NCI-H526 (cell line): ENCODE data around the gene SUSD1.
"Not testable (repeated sequence)": the region's sequence is repeated elsewhere in the genome, so short reads cannot be mapped to it uniquely, and the experiment has no call there.

ENCODE experiments used
- DNase-seq, 2 experiments: peaks; one replicate each; lab custom pipeline; 2025; lab: John Stamatoyannopoulos, UW

Gene SUSD1

GRCh38 chr9:112094948-112095681 is 80.0 kb downstream of the SUSD1 start:
- no peak for DNase-seq

- no peak for DNase-seq
These were observed 80.9 kb downstream of the SUSD1 start for GRCh38 chr9:112094241-112094640.

GRCh38 chr9:112093870-112094216 is 81.3 kb downstream of the SUSD1 start:
- DNase-seq: no peak

- DNase-seq: no peak
These were observed 81.8 kb downstream of the SUSD1 start for GRCh38 chr9:112093147-112093869.

- peak in 1 of 2 experiments; percentile 9 for DNase-seq
These were observed 83.3 kb downstream of the SUSD1 start for GRCh38 chr9:112091810-112092209.

GRCh38 chr9:112087506-112087905 is 87.6 kb downstream of the SUSD1 start:
- DNase-seq: no peak

GRCh38 chr9:112086627-112087026 is 88.5 kb downstream of the SUSD1 start:
- peak in 1 of 2 experiments; percentile 5 for DNase-seq

- no peak for DNase-seq
These were observed 90.2 kb downstream of the SUSD1 start for GRCh38 chr9:112084907-112085306.

GRCh38 chr9:112084334-112084733 is 90.8 kb downstream of the SUSD1 start:
- no peak for DNase-seq

- DNase-seq: no peak
These were observed 93.0 kb downstream of the SUSD1 start for GRCh38 chr9:112081918-112082729.

- DNase-seq: no peak
These were observed 94.1 kb downstream of the SUSD1 start for GRCh38 chr9:112080831-112081542.

- DNase-seq: no peak
These were observed 96.7 kb downstream of the SUSD1 start for GRCh38 chr9:112078432-112078831.

GRCh38 chr9:112076814-112077213 is 98.3 kb downstream of the SUSD1 start:
- no peak for DNase-seq

GRCh38 chr9:112075009-112075378 is 100.1 kb downstream of the SUSD1 start:
- DNase-seq: no peak

GRCh38 chr9:112074250-112075008 is 100.7 kb downstream of the SUSD1 start:
- peak in 1 of 2 experiments; percentile 38 for DNase-seq

GRCh38 chr9:112073639-112074173 is 101.4 kb downstream of the SUSD1 start:
- not testable (repeated sequence) for DNase-seq

- DNase-seq: no peak
These were observed 102.1 kb downstream of the SUSD1 start for GRCh38 chr9:112072721-112073638.

GRCh38 chr9:112069318-112070169 is 105.6 kb downstream of the SUSD1 start:
- no peak for DNase-seq
